A673 (cell line): Measurements from ENCODE around the gene TTC28.

ENCODE experiments used
- CTCF ChIP-seq: fragments of 300-800, 200-600 bp; sonication (generic); conservative IDR thresholded peaks from 2 replicates; pipeline ENCODE4 v1.5.1; 2017; ENCODE audit warnings: low read depth, mild to moderate bottlenecking, antibody characterized with exemption, low read length, moderate library complexity, mixed read lengths
- EZH2 ChIP-seq: fragments of 200-600 bp; sonication (generic); IDR thresholded peaks from 2 replicates; pipeline ENCODE4 v1.6.1; 2017; ENCODE audit warnings: borderline replicate concordance, low read depth, mild to moderate bottlenecking, mixed read lengths, antibody characterized with exemption, low read length; ENCODE audit not compliant: poor library complexity, severe bottlenecking

GRCh38 chr22:28426346-28427132 lies 253.1 kb downstream of the TTC28 start:
- TF ChIP-seq CTCF (no peak), EZH2 (no peak)
